Loucy (cell line): ENCODE results near the gene PFDN2.

ENCODE experiments used
- CTCF ChIP-seq: fragments of 200-600 bp; sonication (generic); conservative IDR thresholded peaks from 2 replicates; pipeline ENCODE4 v1.5.1; 2014; ENCODE audit warnings: mild to moderate bottlenecking, antibody characterized with exemption, low read length
- EZH2phosphoT487 ChIP-seq: fragments of 200-600 bp; IDR thresholded peaks from 2 replicates; pipeline ENCODE4 v1.6.1; 2018; ENCODE audit warnings: antibody characterized with exemption, mild to moderate bottlenecking, moderate library complexity, borderline replicate concordance

GRCh38 chr1:161089938-161090337 lies 27.9 kb downstream of the PFDN2 start:
- TF ChIP-seq CTCF (no peak), EZH2phosphoT487 (no peak)
